ENCODE measurements around the gene RET.

- TF ChIP-seq CTCF (IDR thresholded peaks at IDR 0.05; ENCODE audit: poor library complexity) (no peak), EZH2 (IDR thresholded peaks at IDR 0.05; ENCODE audit: borderline replicate concordance) (no peak), EZH2phosphoT487 (IDR thresholded peaks at IDR 0.05; ENCODE audit: low read depth, severe bottlenecking, unreplicated experiment) (no peak)
These were observed 42.0 kb downstream of the RET start for GRCh38 chr10:43118631-43119415.

Data from hepatocyte (in vitro differentiated cells).